GM18519 (cell line): ENCODE data around the gene ASB4.

ENCODE experiments used
- ATAC-seq: cut with Tn5 transposase; IDR thresholded peaks from one replicate; pipeline ENCODE4 v1.9.1; 2021; ENCODE audit warnings: mild to moderate bottlenecking, moderate library complexity; ENCODE audit not compliant: unreplicated experiment, low FRiP score

Gene ASB4

DNA sequence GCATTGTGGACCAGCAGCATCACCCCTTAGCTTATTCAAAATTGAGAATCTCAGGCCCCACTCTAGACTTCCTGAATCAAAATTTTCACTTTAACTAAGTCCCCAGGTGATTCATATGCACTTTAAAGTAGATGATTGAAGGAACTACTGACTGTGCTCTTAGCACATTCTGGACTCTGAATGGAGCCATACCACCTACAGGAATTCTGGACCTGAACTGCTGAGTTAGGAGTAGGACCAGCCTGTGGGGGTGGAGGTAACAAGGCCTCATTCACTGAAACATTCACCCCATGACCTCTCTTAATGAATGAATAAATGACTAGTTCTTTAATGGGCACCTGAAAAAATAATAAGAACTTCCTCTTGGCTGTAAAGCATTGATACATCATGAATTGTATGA is 103.3 kb downstream of the ASB4 start:
- ATAC-seq = no peak

DNA sequence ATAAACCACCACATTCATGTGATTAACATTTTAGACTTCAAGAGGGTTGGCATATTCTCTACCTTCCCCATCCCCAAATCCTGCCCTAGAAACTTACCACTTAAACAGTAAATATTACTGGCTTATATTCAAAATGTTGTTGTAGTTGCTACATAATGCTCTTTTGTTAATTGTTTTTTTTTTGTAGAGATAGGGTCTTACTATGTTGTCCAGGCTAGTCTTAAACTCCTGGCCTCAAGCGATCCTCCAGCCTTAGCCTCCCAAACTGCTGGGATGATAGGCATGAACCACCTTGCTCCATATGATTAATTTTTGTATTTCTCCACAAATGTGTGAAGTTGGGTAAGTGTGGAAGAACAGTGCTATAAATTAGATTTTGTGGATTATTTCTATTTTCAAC is 104.0 kb downstream of the ASB4 start:
- no peak for ATAC-seq
